Measurements from ENCODE around the gene SIRT5.

Gene SIRT5

GRCh38 chr6:13629459-13630116 lies 55.2 kb downstream of the SIRT5 start:
- Histone ChIP-seq H3K4me1 (ENCODE audit: control insufficient read depth, insufficient read depth, low read length) (no peaks in the 10 kb centered on the region), H3K36me3 (ENCODE audit: control insufficient read depth, insufficient read depth, low read length) (peaks cover 6% of the 10 kb centered on the region), H3K27ac (ENCODE audit: low read depth, low read length) (no peak overlapping the region), H3K27me3 (ENCODE audit: control insufficient read depth, insufficient read depth, low read length) (no peaks in the 10 kb centered on the region), H3K4me3 (ENCODE audit: low read length) (no peak overlapping the region), H3K9ac (ENCODE audit: low read length) (no peak overlapping the region)

GRCh38 chr6:13630499-13630898 lies 56.1 kb downstream of the SIRT5 start:
- H3K4me3 ChIP-seq (ENCODE audit: low read length), result no peak overlapping the region
- H3K27ac ChIP-seq (ENCODE audit: low read depth, low read length), result no peak overlapping the region
- H3K4me1 ChIP-seq (ENCODE audit: control insufficient read depth, insufficient read depth, low read length), result no peaks in the 10 kb centered on the region
- no peaks in the 10 kb centered on the region for H3K27me3 ChIP-seq (ENCODE audit: control insufficient read depth, insufficient read depth, low read length)
- H3K9ac ChIP-seq (ENCODE audit: low read length), result no peak overlapping the region
- peaks cover 6% of the 10 kb centered on the region for H3K36me3 ChIP-seq (ENCODE audit: control insufficient read depth, insufficient read depth, low read length)

- H3K36me3 ChIP-seq (ENCODE audit: control insufficient read depth, insufficient read depth, low read length), result peaks cover 3% of the 10 kb centered on the region
- no peaks in the 10 kb centered on the region for H3K4me1 ChIP-seq (ENCODE audit: control insufficient read depth, insufficient read depth, low read length)
- H3K27me3 ChIP-seq (ENCODE audit: control insufficient read depth, insufficient read depth, low read length), result no peaks in the 10 kb centered on the region
- H3K9ac ChIP-seq (ENCODE audit: low read length), result no peak overlapping the region
- no peak overlapping the region for H3K27ac ChIP-seq (ENCODE audit: low read depth, low read length)
- no peak overlapping the region for H3K4me3 ChIP-seq (ENCODE audit: low read length)
Observed at GRCh38 chr6:13633343-13633742, 58.9 kb downstream of the SIRT5 start.

- peaks cover 7% of the 10 kb centered on the region for H3K36me3 ChIP-seq (ENCODE audit: control insufficient read depth, insufficient read depth, low read length)
- H3K27me3 ChIP-seq (ENCODE audit: control insufficient read depth, insufficient read depth, low read length), result no peaks in the 10 kb centered on the region
- no peak overlapping the region for H3K27ac ChIP-seq (ENCODE audit: low read depth, low read length)
- no peaks in the 10 kb centered on the region for H3K4me1 ChIP-seq (ENCODE audit: control insufficient read depth, insufficient read depth, low read length)
- H3K9ac ChIP-seq (ENCODE audit: low read length), result no peak overlapping the region
- no peak overlapping the region for H3K4me3 ChIP-seq (ENCODE audit: low read length)
Observed at GRCh38 chr6:13635948-13636658, 61.7 kb downstream of the SIRT5 start.

GRCh38 chr6:13638014-13638413 lies 63.6 kb downstream of the SIRT5 start:
- Histone ChIP-seq H3K4me1 (ENCODE audit: control insufficient read depth, insufficient read depth, low read length) (no peaks in the 10 kb centered on the region), H3K9ac (ENCODE audit: low read length) (no peak overlapping the region)

GRCh38 chr6:13638626-13639025 lies 64.2 kb downstream of the SIRT5 start:
- Histone ChIP-seq H3K4me1 (ENCODE audit: control insufficient read depth, insufficient read depth, low read length) (no peaks in the 10 kb centered on the region), H3K27ac (ENCODE audit: low read depth, low read length) (no peak overlapping the region), H3K36me3 (ENCODE audit: control insufficient read depth, insufficient read depth, low read length) (peaks cover 5% of the 10 kb centered on the region), H3K4me3 (ENCODE audit: low read length) (no peak overlapping the region), H3K27me3 (ENCODE audit: control insufficient read depth, insufficient read depth, low read length) (no peaks in the 10 kb centered on the region), H3K9ac (ENCODE audit: low read length) (no peak overlapping the region)

More at GRCh38 chr6:13638014-13638413, 63.6 kb downstream of the SIRT5 start:
- H3K36me3 ChIP-seq (ENCODE audit: control insufficient read depth, insufficient read depth, low read length), result peaks cover 5% of the 10 kb centered on the region
- H3K27me3 ChIP-seq (ENCODE audit: control insufficient read depth, insufficient read depth, low read length), result no peaks in the 10 kb centered on the region
- H3K4me3 ChIP-seq (ENCODE audit: low read length), result no peak overlapping the region
- H3K27ac ChIP-seq (ENCODE audit: low read depth, low read length), result no peak overlapping the region

- H3K27me3 ChIP-seq (ENCODE audit: control insufficient read depth, insufficient read depth, low read length), result no peaks in the 10 kb centered on the region
- no peak overlapping the region for H3K9ac ChIP-seq (ENCODE audit: low read length)
- H3K27ac ChIP-seq (ENCODE audit: low read depth, low read length), result no peak overlapping the region
- no peaks in the 10 kb centered on the region for H3K4me1 ChIP-seq (ENCODE audit: control insufficient read depth, insufficient read depth, low read length)
- H3K36me3 ChIP-seq (ENCODE audit: control insufficient read depth, insufficient read depth, low read length), result peaks cover 5% of the 10 kb centered on the region
- no peak overlapping the region for H3K4me3 ChIP-seq (ENCODE audit: low read length)
Observed at GRCh38 chr6:13641315-13641714, 66.9 kb downstream of the SIRT5 start.

GRCh38 chr6:13643125-13643524 lies 68.7 kb downstream of the SIRT5 start:
- Histone ChIP-seq H3K36me3 (ENCODE audit: control insufficient read depth, insufficient read depth, low read length) (peaks cover 5% of the 10 kb centered on the region), H3K4me1 (ENCODE audit: control insufficient read depth, insufficient read depth, low read length) (no peaks in the 10 kb centered on the region)

GRCh38 chr6:13648850-13649249 lies 74.4 kb downstream of the SIRT5 start:
- Histone ChIP-seq H3K4me1 (ENCODE audit: control insufficient read depth, insufficient read depth, low read length) (no peaks in the 10 kb centered on the region), H3K4me3 (ENCODE audit: low read length) (no peak overlapping the region), H3K27ac (ENCODE audit: low read depth, low read length) (no peak overlapping the region), H3K9ac (ENCODE audit: low read length) (no peak overlapping the region), H3K27me3 (ENCODE audit: control insufficient read depth, insufficient read depth, low read length) (no peaks in the 10 kb centered on the region), H3K36me3 (ENCODE audit: control insufficient read depth, insufficient read depth, low read length) (no peaks in the 10 kb centered on the region)

More at GRCh38 chr6:13643125-13643524, 68.7 kb downstream of the SIRT5 start:
- Histone ChIP-seq H3K27ac (ENCODE audit: low read depth, low read length) (no peak overlapping the region), H3K9ac (ENCODE audit: low read length) (no peak overlapping the region), H3K4me3 (ENCODE audit: low read length) (no peak overlapping the region), H3K27me3 (ENCODE audit: control insufficient read depth, insufficient read depth, low read length) (no peaks in the 10 kb centered on the region)

GRCh38 chr6:13649393-13649792 lies 75.0 kb downstream of the SIRT5 start:
- H3K27me3 ChIP-seq (ENCODE audit: control insufficient read depth, insufficient read depth, low read length), result no peaks in the 10 kb centered on the region
- no peaks in the 10 kb centered on the region for H3K36me3 ChIP-seq (ENCODE audit: control insufficient read depth, insufficient read depth, low read length)
- H3K9ac ChIP-seq (ENCODE audit: low read length), result no peak overlapping the region
- no peak overlapping the region for H3K4me3 ChIP-seq (ENCODE audit: low read length)
- H3K27ac ChIP-seq (ENCODE audit: low read depth, low read length), result no peak overlapping the region
- no peaks in the 10 kb centered on the region for H3K4me1 ChIP-seq (ENCODE audit: control insufficient read depth, insufficient read depth, low read length)

- H3K4me3 ChIP-seq (ENCODE audit: low read length), result no peak overlapping the region
- no peaks in the 10 kb centered on the region for H3K4me1 ChIP-seq (ENCODE audit: control insufficient read depth, insufficient read depth, low read length)
- no peaks in the 10 kb centered on the region for H3K27me3 ChIP-seq (ENCODE audit: control insufficient read depth, insufficient read depth, low read length)
- H3K27ac ChIP-seq (ENCODE audit: low read depth, low read length), result no peak overlapping the region
- no peaks in the 10 kb centered on the region for H3K36me3 ChIP-seq (ENCODE audit: control insufficient read depth, insufficient read depth, low read length)
- H3K9ac ChIP-seq (ENCODE audit: low read length), result no peak overlapping the region
Observed at GRCh38 chr6:13653296-13653695, 78.9 kb downstream of the SIRT5 start.

- no peaks in the 10 kb centered on the region for H3K27me3 ChIP-seq (ENCODE audit: control insufficient read depth, insufficient read depth, low read length)
- H3K36me3 ChIP-seq (ENCODE audit: control insufficient read depth, insufficient read depth, low read length), result no peaks in the 10 kb centered on the region
- no peak overlapping the region for H3K27ac ChIP-seq (ENCODE audit: low read depth, low read length)
- no peak overlapping the region for H3K9ac ChIP-seq (ENCODE audit: low read length)
- H3K4me1 ChIP-seq (ENCODE audit: control insufficient read depth, insufficient read depth, low read length), result no peaks in the 10 kb centered on the region
- no peak overlapping the region for H3K4me3 ChIP-seq (ENCODE audit: low read length)
Observed at GRCh38 chr6:13654496-13654895, 80.1 kb downstream of the SIRT5 start.

- Histone ChIP-seq H3K9ac (ENCODE audit: low read length) (no peak overlapping the region), H3K36me3 (ENCODE audit: control insufficient read depth, insufficient read depth, low read length) (no peaks in the 10 kb centered on the region), H3K4me3 (ENCODE audit: low read length) (no peak overlapping the region), H3K27ac (ENCODE audit: low read depth, low read length) (no peak overlapping the region), H3K4me1 (ENCODE audit: control insufficient read depth, insufficient read depth, low read length) (no peaks in the 10 kb centered on the region), H3K27me3 (ENCODE audit: control insufficient read depth, insufficient read depth, low read length) (no peaks in the 10 kb centered on the region)
Observed at GRCh38 chr6:13655700-13656099, 81.3 kb downstream of the SIRT5 start.

All from rectal smooth muscle tissue (tissue), 1 donor.